T-helper 9 cell (primary cell): ENCODE data around the gene MRPL30.
"Not testable (repeated sequence)": the region's sequence is repeated elsewhere in the genome, so short reads cannot be mapped to it uniquely, and the experiment has no call there.

Source experiments
- DNase-seq: peaks from one replicate; pipeline ENCODE4 v3.0.0-alpha.2; 2020

Gene MRPL30

DNA sequence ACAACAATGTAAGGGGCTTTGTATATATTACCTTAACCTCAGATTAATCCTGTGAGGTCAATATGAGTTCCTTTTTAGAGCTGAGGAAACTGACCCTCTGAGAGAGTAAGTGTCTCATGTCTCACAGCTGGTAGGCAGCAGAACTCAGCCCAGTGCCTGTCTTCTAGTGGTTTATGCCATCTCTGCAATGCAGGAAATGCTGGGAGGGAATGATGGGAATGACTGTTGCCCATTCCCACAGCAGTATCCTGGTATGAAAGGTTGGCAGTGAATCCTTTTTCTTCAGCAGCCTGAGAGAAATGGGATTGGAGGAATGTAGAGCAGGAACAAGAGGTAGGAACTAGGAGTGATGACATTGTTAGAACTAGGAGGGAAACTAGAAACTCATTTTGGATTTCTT, 6.0 kb downstream of the MRPL30 start:
- DNase-seq: no peak

DNA sequence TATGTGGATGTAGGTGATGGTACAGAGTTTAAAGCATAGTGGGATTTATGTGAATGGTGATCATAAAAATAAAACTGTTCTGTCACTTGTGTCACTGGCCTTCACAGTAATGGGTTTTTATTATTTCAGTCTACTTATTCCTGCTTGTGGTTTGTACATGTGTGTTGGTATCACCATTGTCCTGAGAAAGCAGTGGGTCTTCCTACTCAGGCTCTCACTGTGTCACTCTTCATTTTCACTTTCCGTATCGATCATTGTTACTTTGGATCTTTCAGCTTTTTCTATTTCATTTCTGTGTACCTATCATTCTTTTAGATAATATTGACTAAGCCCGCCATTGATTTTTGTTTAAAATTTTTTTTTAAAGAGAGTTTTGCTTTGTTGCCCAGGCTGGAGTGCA, 7.4 kb downstream of the MRPL30 start:
- no peak for DNase-seq

DNA sequence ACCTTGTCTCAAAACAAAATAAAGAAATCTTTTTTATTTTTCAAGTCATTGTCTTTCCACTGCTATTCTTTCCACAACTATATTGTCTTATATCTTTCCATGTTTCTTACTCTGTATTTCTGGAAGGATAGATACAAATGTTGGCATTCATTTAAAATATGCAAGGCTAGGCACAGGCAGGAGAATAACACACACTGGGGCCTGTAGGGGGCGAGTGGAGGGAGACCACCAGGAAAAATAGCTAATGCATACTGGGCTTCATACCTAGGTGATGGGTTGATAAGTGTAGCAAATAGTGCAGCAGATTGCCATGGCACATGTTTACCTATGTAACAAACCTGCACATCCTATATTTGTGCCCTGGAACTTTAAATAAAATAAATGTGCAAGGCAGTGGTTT, 9.6 kb downstream of the MRPL30 start:
- DNase-seq: no peak

DNA sequence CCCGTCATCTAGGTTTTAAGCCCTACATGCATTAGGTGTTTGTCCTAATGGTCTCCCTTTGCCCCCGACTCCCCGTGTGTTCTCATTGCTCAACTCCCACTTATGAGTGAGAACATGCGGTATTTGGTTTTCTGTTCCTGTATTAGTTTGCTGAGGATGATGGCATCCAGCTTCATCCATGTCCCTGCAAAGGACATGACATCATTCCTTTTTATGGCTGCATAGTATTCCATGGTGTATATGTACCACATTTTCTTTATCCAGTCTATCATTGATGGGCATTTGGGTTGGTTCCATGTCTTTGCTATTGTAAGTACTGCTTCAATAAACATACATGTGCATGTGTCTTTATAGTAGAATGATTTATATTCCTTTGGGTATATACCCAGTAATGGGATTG, 11.4 kb downstream of the MRPL30 start:
- DNase-seq: not testable (repeated sequence)

DNA sequence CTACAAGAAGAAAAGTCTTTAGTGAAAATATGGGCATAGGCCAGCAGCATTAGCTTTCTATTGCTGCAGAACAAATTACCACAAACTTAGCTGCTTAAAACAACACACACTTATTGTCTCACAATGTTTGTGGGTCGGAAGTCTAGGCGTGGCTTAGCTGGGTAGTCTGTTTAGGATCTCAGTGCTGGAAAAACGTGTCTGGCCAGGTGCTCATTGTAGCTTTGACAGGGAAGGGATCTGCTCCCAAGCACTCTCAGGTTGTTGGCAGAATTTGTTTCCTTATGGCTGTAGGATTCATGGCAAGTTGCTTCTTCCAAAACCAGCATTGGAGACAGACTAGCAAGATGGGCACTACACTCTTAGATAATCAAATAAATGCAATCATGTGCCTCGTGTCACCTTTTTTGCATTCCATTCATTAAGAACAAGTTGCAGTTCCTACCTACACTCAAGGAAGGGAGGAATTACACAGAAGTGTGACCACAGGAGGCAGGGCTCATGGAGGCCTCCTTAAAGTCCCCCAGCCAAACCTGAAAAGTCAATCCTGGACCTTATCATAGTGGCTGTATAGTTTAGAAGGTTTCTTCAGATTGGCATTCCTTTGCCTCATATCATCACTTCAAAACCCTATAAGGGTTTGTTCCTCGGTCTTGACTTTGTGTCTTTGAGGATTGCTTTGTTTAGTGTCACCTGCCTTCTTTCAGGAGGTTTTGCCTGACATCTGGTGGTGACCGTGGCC, 17.3 kb downstream of the MRPL30 start:
- no peak for DNase-seq

DNA sequence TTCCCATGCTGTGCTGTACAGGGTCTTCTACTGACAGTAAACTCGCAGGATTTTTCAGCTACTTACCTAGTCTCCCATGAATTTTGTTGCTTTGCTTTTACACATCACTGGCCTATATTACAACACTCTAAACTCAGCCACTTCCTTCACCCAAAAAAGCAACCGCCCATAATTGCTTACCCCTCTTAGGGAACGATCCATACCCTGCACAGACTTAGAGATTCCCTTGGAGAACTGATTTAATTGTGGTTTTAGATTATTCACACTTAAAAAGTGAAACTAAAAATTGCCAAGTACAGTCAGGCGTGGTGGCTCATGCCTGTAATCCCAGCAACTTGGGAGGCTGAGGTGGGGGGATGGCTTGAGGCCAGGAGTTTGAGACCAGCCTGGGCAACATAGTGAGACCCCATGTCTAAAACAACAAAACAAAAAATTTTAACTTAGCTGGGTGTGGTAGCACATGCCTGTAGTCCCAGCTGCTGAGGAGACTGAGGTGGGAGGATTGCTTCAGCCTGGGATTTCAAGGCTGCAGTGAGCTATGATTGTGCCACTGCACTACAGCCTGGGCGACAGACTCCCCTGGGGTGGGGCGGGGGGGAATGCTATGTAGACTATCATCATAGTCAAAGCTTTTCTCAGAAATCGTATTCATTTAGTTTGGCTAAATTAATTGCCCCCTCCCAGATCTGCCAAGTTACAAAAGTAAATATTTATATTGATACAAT, 19.3 kb downstream of the MRPL30 start:
- DNase-seq: no peak

DNA sequence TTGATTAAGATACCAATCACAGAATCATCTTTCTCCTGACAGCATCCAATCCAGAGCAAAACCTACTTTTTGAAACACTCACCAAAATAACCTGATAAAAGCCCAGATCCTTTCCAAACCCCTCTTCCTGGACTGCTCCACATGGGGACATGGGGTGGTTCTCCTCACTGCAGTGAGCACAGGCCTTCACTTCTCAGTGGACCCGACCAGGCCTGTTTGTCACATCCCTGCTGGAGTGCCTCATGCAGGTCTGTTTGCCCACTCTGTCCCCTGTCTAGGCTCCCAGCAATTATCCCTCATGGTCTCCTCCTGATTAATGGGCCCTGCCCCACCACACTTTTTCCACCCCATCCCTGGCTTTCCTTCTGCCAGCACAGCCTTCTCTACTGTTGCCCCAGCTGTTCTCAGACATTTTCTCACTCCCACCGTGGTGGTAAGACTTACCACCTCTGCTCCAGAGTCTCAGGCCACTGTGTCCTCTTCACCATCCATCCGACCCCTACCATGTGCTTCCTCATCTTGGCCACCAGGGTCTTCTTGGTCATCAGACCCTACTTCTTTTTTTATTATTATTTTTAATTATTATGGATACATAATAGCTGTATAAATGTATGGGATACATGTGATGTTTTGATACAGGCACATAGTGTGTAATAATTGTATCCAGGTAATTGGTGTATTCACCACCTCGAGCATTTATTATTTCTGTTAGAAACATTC, 21.1 kb downstream of the MRPL30 start:
- no peak for DNase-seq

DNA sequence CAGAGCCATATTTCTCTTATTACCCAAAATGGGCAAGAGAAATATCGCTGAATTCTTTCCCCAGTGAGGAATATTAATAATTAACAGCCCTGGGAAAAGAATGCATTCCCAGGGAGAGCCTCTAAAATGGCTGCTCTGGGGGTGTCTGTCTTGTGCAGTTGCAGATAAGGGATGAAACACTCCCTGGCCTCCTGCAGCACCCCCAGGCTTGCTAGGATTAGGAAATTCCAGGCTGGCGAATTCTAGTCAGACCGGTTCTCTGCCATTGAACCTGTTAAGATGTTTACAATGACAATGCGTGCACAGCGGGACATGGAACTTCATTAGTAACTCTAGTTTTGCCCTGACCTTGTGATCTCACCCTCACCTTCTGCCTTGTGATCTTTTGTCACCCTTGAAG, 24.5 kb downstream of the MRPL30 start:
- no peak for DNase-seq

DNA sequence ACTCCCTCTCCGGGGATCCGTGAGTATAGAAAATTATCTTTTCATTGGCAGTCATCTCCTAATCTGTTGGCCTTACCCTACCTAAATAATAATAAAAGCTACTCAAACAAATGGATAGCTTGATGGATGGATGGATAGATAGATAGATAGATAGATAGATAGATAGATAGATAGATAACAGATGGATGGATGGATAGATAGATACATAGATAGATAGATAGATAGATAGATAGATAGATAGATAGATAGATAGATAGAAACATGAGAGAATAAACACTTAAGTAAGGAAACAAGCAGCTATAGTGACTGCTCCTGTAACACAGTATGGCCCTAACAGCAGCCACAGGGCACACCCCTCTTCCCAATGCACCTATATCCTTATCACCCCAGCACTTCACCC, 35.1 kb downstream of the MRPL30 start:
- no peak for DNase-seq

DNA sequence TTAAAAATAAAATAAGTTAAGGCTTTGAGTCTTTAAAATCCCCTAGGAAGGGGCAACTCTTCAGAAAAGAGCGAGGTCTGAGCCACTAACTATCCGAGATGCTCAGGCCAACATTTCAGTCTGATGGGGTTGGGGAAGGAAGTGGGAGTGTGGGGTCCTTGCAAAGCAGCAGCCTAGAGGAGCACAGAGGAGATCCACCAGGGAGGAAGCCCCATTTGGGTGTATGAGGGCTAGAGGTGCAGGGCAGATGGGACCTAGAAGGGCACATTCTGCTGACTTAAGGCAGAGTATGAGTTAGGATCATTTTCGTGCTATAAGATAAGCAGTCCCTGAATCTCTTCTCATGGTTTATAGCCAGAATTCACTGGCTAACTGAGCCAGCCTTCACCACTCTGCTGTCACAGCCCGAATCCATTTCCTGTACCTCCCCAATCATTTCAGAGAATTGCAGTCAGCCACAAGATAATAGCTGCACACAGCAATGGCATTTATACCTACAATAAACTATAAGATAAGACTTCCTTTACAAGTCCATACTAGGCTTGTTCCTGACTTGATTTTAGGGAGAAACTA, 37.0 kb downstream of the MRPL30 start:
- DNase-seq: no peak

DNA sequence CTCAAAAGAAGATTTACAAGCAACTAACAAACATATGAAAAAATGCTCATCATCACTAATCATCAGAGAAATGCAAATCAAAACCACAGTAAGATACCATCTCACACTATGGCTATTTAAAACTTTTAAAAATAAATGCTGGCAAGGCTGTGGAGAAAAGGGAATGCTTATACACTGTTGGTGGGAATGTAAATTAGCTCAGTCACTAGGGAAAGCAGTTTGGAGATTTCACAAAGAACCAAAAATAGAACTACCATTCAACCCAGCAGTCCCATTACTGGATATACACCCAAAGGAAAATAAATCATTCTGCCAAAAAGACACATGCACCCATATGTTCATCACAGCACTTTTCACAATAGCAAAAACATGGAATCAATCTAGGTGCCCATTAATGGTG, 52.2 kb downstream of the MRPL30 start:
- DNase-seq: not testable (repeated sequence)

DNA sequence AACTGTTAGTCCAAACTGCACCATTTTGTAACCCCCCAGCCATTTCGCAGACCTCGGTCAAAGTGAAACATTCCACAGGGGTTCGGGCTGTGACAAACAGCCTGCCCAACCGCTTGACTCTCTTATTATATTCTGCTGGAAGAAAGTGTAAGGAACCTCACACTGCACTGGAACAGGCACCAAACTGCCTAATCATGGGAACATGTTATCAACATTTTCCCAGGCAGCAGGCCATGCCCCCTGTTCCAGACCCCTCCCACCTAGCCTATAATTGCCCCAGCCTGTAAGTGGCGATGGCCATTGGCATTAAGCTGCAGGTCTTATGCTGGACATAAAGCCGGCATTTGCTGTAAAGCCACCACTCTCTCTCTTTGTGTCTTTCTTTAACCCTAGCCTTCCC, 57.6 kb downstream of the MRPL30 start:
- DNase-seq: no peak

DNA sequence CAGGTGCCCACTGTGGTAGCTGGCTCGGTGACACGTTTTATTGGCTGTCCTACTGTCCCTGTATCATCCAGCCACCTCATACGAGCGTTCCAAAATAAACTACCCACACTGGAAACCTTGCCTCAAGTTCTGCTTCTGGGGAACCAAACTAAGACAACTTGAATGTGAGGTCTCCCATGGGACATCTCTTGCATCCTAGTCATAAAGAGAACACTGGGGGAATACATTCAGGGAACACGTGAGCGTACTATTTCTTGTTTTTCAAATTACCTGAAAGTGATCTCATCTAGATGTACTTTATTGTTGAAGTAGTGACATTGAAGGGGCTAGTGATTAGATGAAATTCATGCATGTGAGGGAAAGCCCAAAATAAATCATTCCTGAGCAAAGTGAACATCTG, 59.4 kb downstream of the MRPL30 start:
- no peak for DNase-seq

DNA sequence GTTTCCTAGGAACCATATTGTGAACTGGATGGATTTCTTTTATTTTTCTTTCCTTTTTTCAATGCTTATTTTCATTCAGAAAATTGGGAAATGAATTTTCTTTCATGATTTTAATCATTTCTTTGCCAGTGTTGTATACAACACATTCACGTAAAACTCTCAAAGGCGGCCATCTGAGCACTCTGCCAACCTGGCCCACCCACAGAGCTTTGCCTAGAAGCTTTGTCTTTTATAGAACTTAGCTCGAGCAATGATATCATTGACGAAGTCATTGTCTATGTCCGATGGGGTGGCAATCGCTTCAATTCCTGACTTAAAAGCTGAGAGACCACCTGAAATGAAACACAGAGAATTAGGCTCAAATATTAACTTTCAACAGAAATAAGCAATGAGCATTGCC, 61.2 kb downstream of the MRPL30 start:
- DNase-seq: no peak
